IgD-negative memory B cell (primary cell): ENCODE results near the gene LDB2. TPM values are rescaled to one million over a fixed set of nuclear protein-coding genes. Genes with fewer than 3 reads are reported as not detected.

Source experiments
- H3K27ac Mint-ChIP-seq, 3 donors: one replicate each; pipeline ENCODE4 v1.8.0; 2020 to 2022; ENCODE audit warnings: mild to moderate bottlenecking in 3 of 3, mixed read lengths in 3 of 3, moderate library complexity in 1 of 3
- H3K27me3 Mint-ChIP-seq: one replicate; pipeline ENCODE4 v1.8.0; 2021; ENCODE audit warnings: mixed read lengths
- H3K36me3 Mint-ChIP-seq: one replicate; pipeline ENCODE4 v1.8.0; 2020; ENCODE audit warnings: mild to moderate bottlenecking, mixed read lengths
- H3K4me1 Mint-ChIP-seq, 3 donors: one replicate each; pipeline ENCODE4 v1.8.0; 2020 to 2022; ENCODE audit warnings: mixed read lengths in 3 of 3, mild to moderate bottlenecking in 1 of 3
- H3K4me3 Mint-ChIP-seq, 4 donors: one replicate each; pipeline ENCODE4 v1.8.0; 2020 to 2022; ENCODE audit warnings: mild to moderate bottlenecking in 4 of 4, mixed read lengths in 4 of 4, moderate library complexity in 3 of 4
- H3K9me3 Mint-ChIP-seq, 3 donors: one replicate each; pipeline ENCODE4 v1.8.0; 2020 to 2021; ENCODE audit warnings: mixed read lengths in 3 of 3, mild to moderate bottlenecking in 1 of 3
- polyA plus RNA-seq: library from polyadenylated mRNA; unstranded; fragments of 300-500 nt; fragmentation: Illumina TruSeq; gene quantifications from one replicate; pipeline ENCODE4 v1.2.3, GENCODE V29; 2021

The LDB2 gene
- polyA plus RNA-seq, 1 donor from 2014 or later = not detected

DNA sequence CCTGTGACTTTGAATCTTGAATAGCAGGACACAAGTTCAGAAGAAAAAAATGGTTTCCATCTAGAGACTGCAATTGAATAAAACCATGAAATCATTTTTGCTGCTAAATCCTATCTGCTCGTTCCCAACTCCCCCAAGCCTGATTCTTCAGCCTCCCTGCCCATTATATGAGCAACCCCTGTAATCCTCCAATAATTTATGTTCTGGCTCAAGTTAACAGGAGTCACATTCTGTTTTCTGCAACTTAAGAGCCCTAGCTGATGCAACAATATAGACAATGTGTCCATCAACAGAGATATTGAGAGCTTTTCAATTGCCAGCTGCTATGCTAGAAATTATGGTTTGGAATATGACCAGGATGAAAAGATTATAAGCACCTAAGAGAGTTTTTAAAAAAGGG, 84.1 kb downstream of the LDB2 start:
- Mint-ChIP-seq H3K36me3 (no peaks in the 10 kb centered on the region), H3K9me3 (peaks cover 0 to 5% (median 3%) of the 10 kb centered on the region in 3 donors), H3K27ac (no peak overlapping the region), H3K27me3 (no peaks in the 10 kb centered on the region), H3K4me3 (no peak overlapping the region), H3K4me1 (no peaks in the 10 kb centered on the region)

DNA sequence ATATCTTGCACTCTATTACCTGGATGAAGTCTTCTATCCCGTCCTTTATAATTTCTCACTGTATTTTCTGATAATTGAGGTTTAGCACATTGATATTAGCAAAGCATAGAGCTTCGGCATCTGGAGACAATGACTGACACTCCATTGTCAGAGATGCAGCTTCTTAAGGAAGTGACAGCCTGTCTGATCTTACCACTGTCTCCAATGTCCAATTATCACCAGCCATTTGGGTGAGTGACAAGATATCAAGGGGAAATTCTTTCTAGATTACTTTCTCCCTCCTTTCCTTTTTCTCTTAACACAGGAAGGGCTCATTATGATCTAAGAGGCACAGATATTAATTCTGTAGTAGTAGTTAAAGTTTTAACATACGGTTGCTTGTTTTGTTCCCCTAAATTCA, 86.4 kb downstream of the LDB2 start:
- H3K27me3 Mint-ChIP-seq = no peaks in the 10 kb centered on the region
- H3K4me3 Mint-ChIP-seq = no peak overlapping the region
- H3K9me3 Mint-ChIP-seq = peaks cover 0 to 4% (median 3%) of the 10 kb centered on the region in 3 donors
- H3K27ac Mint-ChIP-seq = no peak overlapping the region
- no peaks in the 10 kb centered on the region for H3K36me3 Mint-ChIP-seq
- H3K4me1 Mint-ChIP-seq = no peaks in the 10 kb centered on the region

DNA sequence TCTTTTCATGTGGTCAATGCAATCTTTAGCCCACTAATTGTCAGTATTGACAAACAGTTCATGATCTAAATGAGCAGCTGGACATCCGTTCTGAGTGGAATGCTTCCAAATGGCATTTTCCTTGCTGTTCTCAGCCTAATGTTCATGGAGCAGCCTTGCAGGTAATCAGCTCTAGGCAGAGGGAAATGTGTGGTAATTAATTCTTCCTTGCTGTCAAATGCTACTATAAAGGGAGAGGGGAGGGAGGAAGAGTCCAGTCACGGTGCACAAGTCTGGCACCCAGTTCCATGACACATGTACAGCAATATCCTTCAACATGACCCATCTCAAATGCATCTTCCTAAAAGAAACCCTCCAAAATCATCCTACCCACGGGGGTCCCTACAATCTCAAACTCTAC, 88.5 kb downstream of the LDB2 start:
- Mint-ChIP-seq H3K9me3 (peaks cover 2 to 4% (median 3%) of the 10 kb centered on the region in 3 donors), H3K36me3 (no peaks in the 10 kb centered on the region), H3K27ac (no peak overlapping the region), H3K4me3 (no peak overlapping the region), H3K27me3 (no peaks in the 10 kb centered on the region), H3K4me1 (no peaks in the 10 kb centered on the region)

DNA sequence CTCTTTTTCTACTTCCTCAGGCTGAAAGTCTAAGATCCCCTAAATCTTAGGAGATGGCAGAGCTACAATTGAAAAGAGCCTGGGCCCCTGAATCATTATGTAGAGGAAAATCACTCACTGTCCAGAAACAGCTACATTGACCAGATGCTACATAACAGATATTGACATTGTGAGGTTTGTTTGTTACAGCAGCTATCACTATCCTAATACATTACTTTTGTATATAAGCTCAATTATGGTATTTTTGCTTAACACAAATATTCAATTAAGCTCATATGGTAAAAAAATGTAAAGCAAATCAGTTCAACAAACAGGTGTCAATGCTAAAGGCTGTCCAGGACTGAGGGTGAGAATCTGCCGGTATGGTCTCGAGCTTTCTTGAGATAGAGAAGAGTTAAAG, 89.4 kb downstream of the LDB2 start:
- Mint-ChIP-seq H3K36me3 (no peaks in the 10 kb centered on the region), H3K9me3 (peaks cover 2 to 5% (median 4%) of the 10 kb centered on the region in 3 donors), H3K27ac (no peak overlapping the region), H3K4me1 (no peaks in the 10 kb centered on the region), H3K27me3 (no peaks in the 10 kb centered on the region), H3K4me3 (no peak overlapping the region)

DNA sequence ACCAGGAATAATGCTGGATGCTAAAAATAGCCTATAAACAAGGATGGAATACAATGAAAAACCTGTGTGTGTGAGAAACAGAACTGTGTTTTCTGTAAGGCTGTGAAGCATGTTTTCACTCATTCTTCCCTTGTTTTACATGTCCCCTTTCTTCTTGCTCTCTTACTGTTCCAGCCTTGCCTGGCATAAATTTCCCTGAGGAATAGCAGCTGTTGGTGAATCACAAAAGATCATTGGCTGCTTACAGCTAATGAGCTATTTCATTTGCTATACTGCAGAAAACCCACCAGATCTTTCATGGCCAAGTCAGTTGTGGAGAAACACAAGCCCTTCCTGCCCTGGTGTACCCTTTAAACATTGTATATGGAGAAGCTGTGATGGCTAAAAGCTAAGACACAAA, 91.1 kb downstream of the LDB2 start:
- Mint-ChIP-seq H3K4me1 (no peaks in the 10 kb centered on the region), H3K27ac (no peak overlapping the region), H3K9me3 (peaks cover 2 to 5% (median 4%) of the 10 kb centered on the region in 3 donors), H3K27me3 (no peaks in the 10 kb centered on the region), H3K4me3 (no peak overlapping the region), H3K36me3 (no peaks in the 10 kb centered on the region)

DNA sequence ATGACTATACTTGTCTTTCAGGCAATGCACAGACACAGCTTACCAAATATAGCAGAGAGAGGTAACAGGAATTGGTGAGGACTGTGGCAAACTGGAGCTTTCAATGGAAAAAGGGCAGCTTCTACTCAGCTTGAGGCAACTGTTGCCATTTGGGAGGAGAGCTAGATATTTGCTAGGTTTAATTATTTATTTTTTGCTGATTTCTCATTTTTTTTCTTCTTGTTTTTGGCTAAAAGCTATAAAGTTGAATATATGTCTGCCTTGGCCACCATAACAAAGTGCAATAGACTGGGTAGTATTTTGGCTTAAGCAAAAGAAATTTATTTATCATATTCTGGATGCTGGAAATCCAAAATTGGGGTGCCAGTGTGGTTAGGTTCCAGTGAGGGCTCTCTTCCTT, 93.9 kb downstream of the LDB2 start:
- Mint-ChIP-seq H3K36me3 (no peaks in the 10 kb centered on the region), H3K4me1 (no peaks in the 10 kb centered on the region), H3K9me3 (peaks cover 2 to 5% (median 4%) of the 10 kb centered on the region in 3 donors), H3K27me3 (no peaks in the 10 kb centered on the region), H3K4me3 (no peak overlapping the region), H3K27ac (no peak overlapping the region)

DNA sequence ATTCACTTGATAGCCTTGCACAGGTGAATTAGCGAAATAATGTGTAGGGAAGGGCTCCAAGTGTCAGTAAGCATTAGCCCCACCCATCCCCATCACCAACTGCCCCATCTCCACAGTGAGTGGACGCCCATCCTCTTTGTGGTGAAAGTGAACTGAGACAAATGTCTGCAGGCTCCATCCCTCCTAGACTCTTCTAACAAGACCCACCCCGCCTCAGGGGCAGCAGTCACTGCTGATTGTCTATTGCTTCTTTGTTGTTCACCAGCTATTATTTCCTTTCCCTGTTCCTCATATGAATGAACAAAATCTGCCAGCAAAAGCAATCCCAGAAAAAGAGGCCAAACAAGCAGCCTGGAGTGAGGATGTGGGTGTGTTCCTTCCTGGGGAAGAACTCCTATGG, 96.4 kb downstream of the LDB2 start:
- peaks cover 0 to 6% (median 5%) of the 10 kb centered on the region in 3 donors for H3K9me3 Mint-ChIP-seq
- H3K4me3 Mint-ChIP-seq = no peak overlapping the region
- no peaks in the 10 kb centered on the region for H3K36me3 Mint-ChIP-seq
- H3K4me1 Mint-ChIP-seq = no peaks in the 10 kb centered on the region
- H3K27ac Mint-ChIP-seq = no peak overlapping the region
- no peaks in the 10 kb centered on the region for H3K27me3 Mint-ChIP-seq

DNA sequence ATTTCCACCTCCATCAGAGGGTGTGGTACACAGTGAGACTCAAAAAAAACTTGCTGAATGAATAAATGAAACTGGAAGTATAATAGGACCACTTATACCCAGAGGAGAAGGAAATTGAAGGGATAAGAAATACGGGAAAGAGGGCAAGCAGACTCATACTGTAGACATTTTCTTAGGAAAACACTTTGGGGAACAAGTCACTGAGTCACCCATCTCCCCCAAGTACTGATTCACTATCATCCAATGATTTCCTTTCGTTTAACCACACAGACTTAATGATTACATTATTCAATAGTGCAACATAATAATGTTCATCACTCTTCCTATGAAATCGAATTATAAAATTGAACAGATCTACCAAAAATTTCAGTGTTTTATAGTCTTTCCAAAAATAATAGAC, 97.1 kb downstream of the LDB2 start:
- Mint-ChIP-seq H3K36me3 (no peaks in the 10 kb centered on the region), H3K9me3 (peaks cover 0 to 6% (median 5%) of the 10 kb centered on the region in 3 donors), H3K4me3 (no peak overlapping the region), H3K27ac (no peak overlapping the region), H3K27me3 (no peaks in the 10 kb centered on the region), H3K4me1 (no peaks in the 10 kb centered on the region)

DNA sequence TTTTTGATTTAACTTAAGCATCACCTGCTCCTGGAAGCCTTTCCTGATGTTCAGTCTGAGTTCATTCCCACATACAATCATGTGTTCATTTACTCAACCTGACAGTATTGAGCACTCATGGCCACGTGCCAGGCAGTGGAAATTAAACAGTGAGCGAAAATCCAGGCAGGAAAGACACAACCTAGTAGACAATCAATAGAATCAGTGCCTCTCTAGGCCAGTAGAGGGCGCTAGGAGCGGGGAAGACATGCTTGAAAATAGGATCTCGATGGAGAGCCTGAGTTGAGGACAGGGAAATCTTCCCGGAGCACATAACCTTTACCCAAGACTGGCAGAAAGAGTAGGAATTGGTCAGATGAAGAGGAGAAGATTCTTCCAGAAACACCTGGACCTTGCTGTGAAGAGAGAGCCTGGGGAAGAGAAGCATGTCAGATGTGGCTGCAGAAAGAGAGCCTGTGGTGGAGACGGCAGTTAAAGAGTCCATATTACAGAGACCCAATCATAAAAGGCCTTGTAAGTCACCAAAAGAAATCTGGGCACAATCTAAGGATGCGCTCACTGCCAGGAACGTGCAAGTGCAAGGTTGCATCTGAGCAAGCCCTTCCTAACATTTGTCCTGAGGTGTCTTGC, 103.5 kb downstream of the LDB2 start:
- Mint-ChIP-seq H3K27me3 (no peaks in the 10 kb centered on the region), H3K9me3 (peaks cover 0 to 4% (median 0%) of the 10 kb centered on the region in 3 donors), H3K27ac (no peak overlapping the region), H3K36me3 (no peaks in the 10 kb centered on the region), H3K4me1 (no peaks in the 10 kb centered on the region), H3K4me3 (no peak overlapping the region)

DNA sequence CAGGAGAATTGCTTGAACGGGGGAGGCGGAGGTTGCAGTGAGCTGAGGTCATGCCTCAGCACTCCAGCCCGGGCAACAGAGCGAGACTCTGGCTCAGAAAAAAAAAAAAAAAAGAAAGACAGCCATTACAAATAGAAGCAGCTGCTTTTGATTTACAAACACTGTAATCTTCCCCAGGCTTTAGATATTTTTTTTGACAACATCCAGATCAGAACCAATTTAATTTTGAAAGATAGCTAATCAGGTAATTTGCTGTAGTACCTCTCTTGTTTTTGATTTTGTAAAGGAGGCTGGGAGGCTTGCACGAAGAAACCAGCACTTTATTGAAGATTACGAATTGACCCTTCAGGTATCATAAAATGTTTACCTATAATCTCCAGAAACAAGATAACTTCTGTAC, 107.0 kb downstream of the LDB2 start:
- H3K27me3 Mint-ChIP-seq = no peaks in the 10 kb centered on the region
- no peak overlapping the region for H3K4me3 Mint-ChIP-seq
- peaks cover 2% of the 10 kb centered on the region for H3K36me3 Mint-ChIP-seq
- no peaks in the 10 kb centered on the region for H3K4me1 Mint-ChIP-seq
- H3K27ac Mint-ChIP-seq = no peak overlapping the region
- H3K9me3 Mint-ChIP-seq = no peaks in the 10 kb centered on the region

DNA sequence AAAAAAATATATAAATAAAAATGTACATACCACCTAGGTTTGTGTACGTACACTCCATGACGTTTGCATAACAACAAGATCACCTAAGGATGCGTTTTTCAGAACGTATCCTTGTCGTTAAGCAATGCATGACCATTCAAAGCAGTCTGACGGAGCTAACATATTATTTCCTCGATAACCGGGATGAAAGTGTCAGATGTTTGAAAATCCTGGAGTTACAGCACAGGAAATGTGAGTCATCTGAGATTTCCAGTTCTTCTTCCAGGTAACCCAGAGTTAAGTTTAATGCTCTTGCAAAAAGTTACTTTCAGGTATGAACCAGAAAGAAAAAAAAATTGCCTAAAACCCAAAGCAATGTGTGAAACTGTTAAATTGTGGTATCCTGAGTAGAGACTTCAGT, 107.9 kb downstream of the LDB2 start:
- no peaks in the 10 kb centered on the region for H3K9me3 Mint-ChIP-seq
- peaks cover 2% of the 10 kb centered on the region for H3K36me3 Mint-ChIP-seq
- H3K27ac Mint-ChIP-seq = no peak overlapping the region
- H3K4me1 Mint-ChIP-seq = no peaks in the 10 kb centered on the region
- H3K27me3 Mint-ChIP-seq = no peaks in the 10 kb centered on the region
- no peak overlapping the region for H3K4me3 Mint-ChIP-seq

DNA sequence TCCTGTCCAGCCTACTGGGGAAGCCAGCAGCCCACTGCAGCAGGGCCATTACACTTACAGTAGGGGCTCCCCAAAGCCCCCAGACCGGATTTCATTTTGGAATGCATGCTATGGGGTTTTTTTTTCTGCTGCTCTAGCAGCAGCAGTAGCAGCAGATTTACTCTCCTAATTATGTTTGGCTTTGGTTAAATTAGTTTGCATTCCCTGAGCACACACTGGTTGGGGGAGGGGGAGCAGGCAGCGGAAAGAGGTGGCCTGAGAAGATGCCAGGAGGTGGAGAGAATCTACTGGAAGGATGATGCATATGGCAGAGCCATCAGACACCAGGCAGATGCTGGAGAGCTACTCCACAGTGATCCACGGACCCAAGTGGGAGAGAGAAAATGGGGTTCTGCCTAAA, 109.6 kb downstream of the LDB2 start:
- Mint-ChIP-seq H3K9me3 (no peaks in the 10 kb centered on the region), H3K36me3 (peaks cover 2% of the 10 kb centered on the region), H3K4me3 (no peak overlapping the region), H3K27ac (no peak overlapping the region), H3K4me1 (no peaks in the 10 kb centered on the region), H3K27me3 (peaks cover 1% of the 10 kb centered on the region)

DNA sequence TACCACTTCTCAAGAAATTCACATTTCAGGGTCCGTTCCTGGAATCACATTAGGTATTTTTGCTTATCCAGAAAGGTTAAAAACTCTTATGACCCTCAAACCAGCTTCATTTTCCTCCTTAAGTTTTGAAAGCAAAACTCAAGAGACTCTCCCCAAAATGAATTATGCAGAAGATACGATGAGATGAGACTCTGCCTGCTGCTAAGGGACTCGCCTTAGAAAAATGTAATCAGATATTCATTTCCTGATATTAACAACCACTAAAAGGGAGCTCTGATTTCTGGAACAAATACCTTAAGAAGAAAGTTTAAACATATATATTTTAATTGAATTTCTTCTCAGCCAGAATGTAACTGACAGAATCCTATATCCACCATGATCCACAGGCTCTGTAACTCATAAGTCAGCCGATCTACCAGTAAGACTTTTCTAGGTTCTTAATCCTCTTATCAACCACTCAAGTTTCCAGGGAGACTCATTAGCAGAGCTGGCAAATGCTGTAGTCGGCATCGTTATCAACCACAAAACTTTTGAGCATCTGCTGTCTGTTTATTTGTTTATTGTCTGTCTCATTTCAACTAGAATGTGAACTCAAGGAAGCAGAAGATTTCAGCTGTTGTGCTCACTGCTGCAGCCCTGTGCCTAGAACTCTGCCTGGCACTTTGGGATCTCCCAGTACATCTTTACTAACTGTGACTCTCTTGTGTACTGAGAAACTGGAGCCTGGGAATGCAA, 112.5 kb downstream of the LDB2 start:
- peaks cover 0 to 3% (median 0%) of the 10 kb centered on the region in 3 donors for H3K9me3 Mint-ChIP-seq
- H3K27me3 Mint-ChIP-seq = peaks cover 1% of the 10 kb centered on the region
- no peak overlapping the region for H3K27ac Mint-ChIP-seq

DNA sequence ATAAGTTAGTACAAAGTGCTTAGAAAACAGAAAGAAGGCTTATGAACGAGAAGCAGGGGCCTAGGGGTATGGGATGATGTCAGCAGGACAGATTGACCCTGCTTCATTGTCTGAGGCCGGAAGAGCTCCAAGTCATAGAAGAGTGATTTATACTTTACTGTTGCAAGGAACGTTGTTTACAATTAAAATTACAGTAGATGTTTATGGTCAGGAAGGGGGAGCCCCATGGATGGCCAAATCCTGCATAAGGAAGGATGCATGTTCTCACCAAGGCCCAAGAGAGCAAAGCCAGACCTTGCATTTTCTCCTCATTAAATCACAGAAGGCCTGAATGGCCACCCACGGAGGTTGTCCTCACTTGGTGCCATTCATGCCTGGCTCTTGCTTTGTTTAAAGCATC, 115.3 kb downstream of the LDB2 start:
- no peak overlapping the region for H3K4me3 Mint-ChIP-seq
- no peaks in the 10 kb centered on the region for H3K4me1 Mint-ChIP-seq
- H3K27ac Mint-ChIP-seq = peak overlapping the region in 1 of 3 donors; percentile 61
- H3K9me3 Mint-ChIP-seq = peaks cover 0 to 4% (median 0%) of the 10 kb centered on the region in 3 donors
- no peaks in the 10 kb centered on the region for H3K36me3 Mint-ChIP-seq
- peaks cover 1% of the 10 kb centered on the region for H3K27me3 Mint-ChIP-seq

More for the DNA sequence above, 112.5 kb downstream of the LDB2 start:
- Mint-ChIP-seq H3K36me3 (peaks cover 2% of the 10 kb centered on the region), H3K4me3 (no peak overlapping the region), H3K4me1 (no peaks in the 10 kb centered on the region)

DNA sequence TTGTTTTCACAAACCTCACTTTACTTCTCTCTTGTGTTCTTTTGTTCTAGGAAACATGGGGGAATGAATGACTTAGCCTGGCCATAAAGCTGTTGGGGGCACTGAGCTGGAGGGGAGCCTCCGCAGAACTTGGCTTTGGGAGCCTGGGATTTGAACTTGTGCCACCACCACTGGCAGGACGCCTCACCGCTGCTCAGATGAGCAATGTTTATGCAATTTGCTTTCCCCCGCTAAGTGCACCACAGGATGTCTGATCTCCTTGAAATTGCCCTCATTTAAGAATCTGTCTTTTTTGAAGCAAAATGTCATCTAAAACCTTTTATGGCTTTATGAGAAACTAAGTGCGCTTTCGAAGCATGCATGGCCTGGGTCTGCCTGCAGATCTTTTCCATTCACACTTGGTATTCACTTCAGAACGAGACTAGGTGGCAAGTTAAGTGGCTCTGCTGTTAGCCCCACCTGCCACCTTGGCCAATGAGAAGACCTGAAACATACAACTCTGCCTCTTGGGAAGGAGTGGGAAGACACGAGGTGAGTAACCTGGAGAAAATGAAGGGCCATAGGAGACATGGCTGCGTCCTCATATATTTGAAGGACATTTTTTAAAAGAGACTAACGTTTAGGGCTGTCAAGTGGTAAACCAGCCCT, 119.3 kb downstream of the LDB2 start:
- Mint-ChIP-seq H3K27me3 (no peaks in the 10 kb centered on the region), H3K27ac (no peak overlapping the region), H3K4me3 (no peak overlapping the region), H3K9me3 (peaks cover under 1 to 4% (median 2%) of the 10 kb centered on the region in 3 donors), H3K4me1 (no peaks in the 10 kb centered on the region), H3K36me3 (no peaks in the 10 kb centered on the region)
